HL-60 (cell line): ENCODE results near the gene CAMTA1.

Source experiments
- DNase-seq, 2 experiments: peaks; one replicate each; pipeline ENCODE4 v3.0.0-alpha.2; 2010 to 2020; ENCODE audit warnings: low read depth in 1 of 2, low spot score in 1 of 2
- H3K27ac ChIP-seq: fragments of 250-450 bp; sonication (Bioruptor Pico); replicated peaks from 2 replicates; pipeline ENCODE4 v1.5.1; 2020; ENCODE audit warnings: mild to moderate bottlenecking, moderate library complexity
- H3K27me3 ChIP-seq: fragments of 250-450 bp; sonication (Bioruptor Pico); 2 replicates; pipeline ENCODE4 v1.5.1; 2021; ENCODE audit warnings: mild to moderate bottlenecking, moderate library complexity; ENCODE audit not compliant: insufficient read depth, poor library complexity, severe bottlenecking
- H3K4me3 ChIP-seq: replicated peaks from 2 replicates; pipeline ENCODE4 v1.5.1; 2011; ENCODE audit warnings: mild to moderate bottlenecking, control low read depth, low read length; ENCODE audit not compliant: insufficient read depth
- GABPA ChIP-seq: IDR thresholded peaks from 2 replicates; pipeline ENCODE4 v1.6.1; 2012; ENCODE audit warnings: low read depth
- POLR2AphosphoS5 ChIP-seq: IDR thresholded peaks from 2 replicates; pipeline ENCODE4 v1.6.1; 2012; ENCODE audit warnings: low read depth
- SPI1 ChIP-seq: IDR thresholded peaks from 2 replicates; pipeline ENCODE4 v1.6.1; 2012; ENCODE audit warnings: low read depth, mild to moderate bottlenecking, borderline replicate concordance
- TF ChIP-seq, protein P1 (sequence below): IDR thresholded peaks from 2 replicates; pipeline ENCODE4 v1.6.1; 2012; ENCODE audit warnings: low read depth; ENCODE audit not compliant: insufficient replicate concordance
- TF ChIP-seq, protein P2 (sequence below): IDR thresholded peaks from one replicate; pipeline ENCODE4 v1.5.1; 2011; ENCODE audit warnings: low read length, control low read depth, inconsistent platforms; ENCODE audit not compliant: insufficient read depth

Gene CAMTA1

GRCh38 chr1:6813165-6813564 is 27.9 kb downstream of the CAMTA1 start:
- H3K4me3 ChIP-seq = no peak overlapping the region
- DNase-seq = no peak
- TF ChIP-seq POLR2AphosphoS5 (no peak), SPI1 (no peak), GABPA (no peak)
- TF ChIP-seq, protein P1, sequence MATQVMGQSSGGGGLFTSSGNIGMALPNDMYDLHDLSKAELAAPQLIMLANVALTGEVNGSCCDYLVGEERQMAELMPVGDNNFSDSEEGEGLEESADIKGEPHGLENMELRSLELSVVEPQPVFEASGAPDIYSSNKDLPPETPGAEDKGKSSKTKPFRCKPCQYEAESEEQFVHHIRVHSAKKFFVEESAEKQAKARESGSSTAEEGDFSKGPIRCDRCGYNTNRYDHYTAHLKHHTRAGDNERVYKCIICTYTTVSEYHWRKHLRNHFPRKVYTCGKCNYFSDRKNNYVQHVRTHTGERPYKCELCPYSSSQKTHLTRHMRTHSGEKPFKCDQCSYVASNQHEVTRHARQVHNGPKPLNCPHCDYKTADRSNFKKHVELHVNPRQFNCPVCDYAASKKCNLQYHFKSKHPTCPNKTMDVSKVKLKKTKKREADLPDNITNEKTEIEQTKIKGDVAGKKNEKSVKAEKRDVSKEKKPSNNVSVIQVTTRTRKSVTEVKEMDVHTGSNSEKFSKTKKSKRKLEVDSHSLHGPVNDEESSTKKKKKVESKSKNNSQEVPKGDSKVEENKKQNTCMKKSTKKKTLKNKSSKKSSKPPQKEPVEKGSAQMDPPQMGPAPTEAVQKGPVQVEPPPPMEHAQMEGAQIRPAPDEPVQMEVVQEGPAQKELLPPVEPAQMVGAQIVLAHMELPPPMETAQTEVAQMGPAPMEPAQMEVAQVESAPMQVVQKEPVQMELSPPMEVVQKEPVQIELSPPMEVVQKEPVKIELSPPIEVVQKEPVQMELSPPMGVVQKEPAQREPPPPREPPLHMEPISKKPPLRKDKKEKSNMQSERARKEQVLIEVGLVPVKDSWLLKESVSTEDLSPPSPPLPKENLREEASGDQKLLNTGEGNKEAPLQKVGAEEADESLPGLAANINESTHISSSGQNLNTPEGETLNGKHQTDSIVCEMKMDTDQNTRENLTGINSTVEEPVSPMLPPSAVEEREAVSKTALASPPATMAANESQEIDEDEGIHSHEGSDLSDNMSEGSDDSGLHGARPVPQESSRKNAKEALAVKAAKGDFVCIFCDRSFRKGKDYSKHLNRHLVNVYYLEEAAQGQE = no peak
- TF ChIP-seq, protein P2, sequence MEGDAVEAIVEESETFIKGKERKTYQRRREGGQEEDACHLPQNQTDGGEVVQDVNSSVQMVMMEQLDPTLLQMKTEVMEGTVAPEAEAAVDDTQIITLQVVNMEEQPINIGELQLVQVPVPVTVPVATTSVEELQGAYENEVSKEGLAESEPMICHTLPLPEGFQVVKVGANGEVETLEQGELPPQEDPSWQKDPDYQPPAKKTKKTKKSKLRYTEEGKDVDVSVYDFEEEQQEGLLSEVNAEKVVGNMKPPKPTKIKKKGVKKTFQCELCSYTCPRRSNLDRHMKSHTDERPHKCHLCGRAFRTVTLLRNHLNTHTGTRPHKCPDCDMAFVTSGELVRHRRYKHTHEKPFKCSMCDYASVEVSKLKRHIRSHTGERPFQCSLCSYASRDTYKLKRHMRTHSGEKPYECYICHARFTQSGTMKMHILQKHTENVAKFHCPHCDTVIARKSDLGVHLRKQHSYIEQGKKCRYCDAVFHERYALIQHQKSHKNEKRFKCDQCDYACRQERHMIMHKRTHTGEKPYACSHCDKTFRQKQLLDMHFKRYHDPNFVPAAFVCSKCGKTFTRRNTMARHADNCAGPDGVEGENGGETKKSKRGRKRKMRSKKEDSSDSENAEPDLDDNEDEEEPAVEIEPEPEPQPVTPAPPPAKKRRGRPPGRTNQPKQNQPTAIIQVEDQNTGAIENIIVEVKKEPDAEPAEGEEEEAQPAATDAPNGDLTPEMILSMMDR = no peak
- no peak overlapping the region for H3K27ac ChIP-seq
- H3K27me3 ChIP-seq = no peaks in the 10 kb centered on the region

DNA sequence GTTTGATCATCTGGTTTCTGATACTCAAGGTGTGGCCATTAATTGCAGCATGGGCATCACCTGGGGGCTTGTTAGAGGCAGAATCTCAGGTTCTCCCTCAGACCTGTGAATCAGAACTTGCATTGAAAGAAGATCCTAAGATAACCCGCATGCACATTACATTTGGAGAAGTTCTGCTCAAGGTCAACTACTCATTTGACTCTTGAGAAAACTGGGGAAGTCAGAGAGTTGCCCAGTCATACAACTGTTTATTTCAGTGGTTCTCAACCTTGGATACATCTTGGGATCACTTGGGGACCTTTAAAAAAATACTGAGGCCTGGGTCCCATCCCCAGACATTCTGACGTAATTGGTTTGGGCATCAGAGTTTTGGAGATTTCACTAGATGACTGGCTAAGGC is 30.5 kb downstream of the CAMTA1 start:
- TF ChIP-seq POLR2AphosphoS5 (no peak), SPI1 (no peak; the same call in 1 of the 2 replicates), GABPA (no peak)
- TF ChIP-seq, protein P1 = no peak
- TF ChIP-seq, protein P2 = no peak
- Histone ChIP-seq H3K27me3 (no peaks in the 10 kb centered on the region), H3K4me3 (no peak overlapping the region), H3K27ac (no peak overlapping the region)
- peak in 1 of 2 experiments; percentile 5 for DNase-seq

DNA sequence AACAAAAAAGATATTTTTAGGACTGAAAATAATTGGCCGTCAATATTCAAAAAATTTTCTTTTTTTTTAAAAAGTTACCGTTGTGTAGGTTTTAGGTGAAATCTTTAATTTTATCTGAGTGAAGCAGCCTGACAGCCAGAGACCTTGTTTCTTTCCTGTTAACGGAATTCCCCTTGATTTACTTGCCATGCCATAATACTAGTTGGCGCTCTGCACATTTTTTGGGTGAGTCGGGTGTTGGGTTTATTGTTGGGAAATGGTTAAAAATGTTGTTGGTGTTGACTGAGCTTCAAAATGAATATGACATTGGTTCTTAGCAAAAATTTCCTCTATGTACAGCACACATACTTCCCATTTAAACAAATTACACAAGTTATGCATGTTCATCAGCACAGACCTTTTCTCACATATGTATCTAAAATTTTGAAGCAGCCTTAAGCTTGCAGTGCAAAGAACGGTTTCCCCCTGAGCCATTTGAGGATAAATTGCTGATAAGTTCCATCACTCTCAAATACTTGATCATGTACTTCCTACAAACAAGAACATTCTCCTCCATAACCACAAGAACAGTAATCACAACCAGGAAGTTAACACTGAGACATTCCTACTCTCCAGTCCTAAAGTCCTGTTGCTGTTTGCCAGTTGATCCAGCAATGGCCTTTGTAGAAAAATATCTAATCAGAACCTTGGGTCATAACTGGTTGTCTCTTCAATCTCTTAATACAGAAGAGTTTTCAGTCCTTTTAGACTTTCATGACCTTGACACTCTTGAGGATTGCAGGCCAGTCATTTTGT is 34.2 kb downstream of the CAMTA1 start:
- no peak overlapping the region for H3K4me3 ChIP-seq
- TF ChIP-seq SPI1 (no peak), POLR2AphosphoS5 (no peak), GABPA (no peak)
- TF ChIP-seq, protein P1 = no peak
- TF ChIP-seq, protein P2 = no peak
- no peak for DNase-seq
- no peaks in the 10 kb centered on the region for H3K27me3 ChIP-seq
- no peak overlapping the region for H3K27ac ChIP-seq
